Measurements from ENCODE around the gene LMO7. TPM values are rescaled to one million over a fixed set of nuclear protein-coding genes. Genes with fewer than 3 reads are reported as not detected.

LMO7 gene
- total RNA-seq, 1 donor from 2014 or later, result 6.8 TPM

DNA sequence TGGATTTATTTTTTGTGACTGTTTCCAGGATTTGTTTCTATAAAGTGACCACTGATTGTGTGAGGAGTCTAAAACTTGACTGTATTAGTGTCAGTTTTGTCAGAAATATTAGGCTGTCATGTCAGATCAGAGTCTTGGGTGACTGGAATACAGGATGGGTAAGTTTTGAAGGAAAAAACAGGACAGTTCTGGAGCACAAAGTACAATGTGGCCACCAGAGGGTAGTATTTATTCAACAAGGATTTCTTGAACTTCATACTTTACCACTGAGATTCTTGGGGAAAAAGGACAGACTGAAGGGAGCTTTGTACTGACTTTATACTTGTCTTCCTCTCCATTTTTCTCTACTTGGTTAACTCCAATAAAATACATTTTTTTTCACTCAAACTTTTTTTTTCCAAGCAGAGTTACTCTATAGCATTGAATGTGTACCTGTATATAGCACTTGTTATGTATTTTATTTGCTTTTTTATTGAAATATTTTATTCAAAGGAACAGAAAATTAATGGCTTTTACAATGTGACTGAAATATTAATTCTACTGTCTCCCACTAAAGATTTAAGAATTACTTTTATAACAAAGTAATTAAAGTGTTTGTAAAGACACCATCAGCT is 51.1 kb downstream of the LMO7 start:
- Histone ChIP-seq H3F3A (ENCODE audit: low read depth) (no peaks in the 10 kb centered on the region), H3K4me1 (no peaks in the 10 kb centered on the region), H2AFZ (replicated peaks) (no peak overlapping the region), H3K4me3 (no peak overlapping the region), H4K20me1 (ENCODE audit: low read depth) (no peaks in the 10 kb centered on the region), H3K27ac (no peak overlapping the region), H3K27me3 (no peaks in the 10 kb centered on the region), H3K9me3 (ENCODE audit: low read depth) (no peaks in the 10 kb centered on the region), H3K4me2 (no peak overlapping the region), H3K36me3 (no peaks in the 10 kb centered on the region), H3K79me2 (ENCODE audit: low read depth) (no peaks in the 10 kb centered on the region), H3K9ac (no peak overlapping the region)
- DNase-seq (ENCODE audit: low spot score), result peak; percentile 28
- TF ChIP-seq EZH2phosphoT487 (IDR thresholded peaks at IDR 0.05), result no peak
- TF ChIP-seq, protein P1, sequence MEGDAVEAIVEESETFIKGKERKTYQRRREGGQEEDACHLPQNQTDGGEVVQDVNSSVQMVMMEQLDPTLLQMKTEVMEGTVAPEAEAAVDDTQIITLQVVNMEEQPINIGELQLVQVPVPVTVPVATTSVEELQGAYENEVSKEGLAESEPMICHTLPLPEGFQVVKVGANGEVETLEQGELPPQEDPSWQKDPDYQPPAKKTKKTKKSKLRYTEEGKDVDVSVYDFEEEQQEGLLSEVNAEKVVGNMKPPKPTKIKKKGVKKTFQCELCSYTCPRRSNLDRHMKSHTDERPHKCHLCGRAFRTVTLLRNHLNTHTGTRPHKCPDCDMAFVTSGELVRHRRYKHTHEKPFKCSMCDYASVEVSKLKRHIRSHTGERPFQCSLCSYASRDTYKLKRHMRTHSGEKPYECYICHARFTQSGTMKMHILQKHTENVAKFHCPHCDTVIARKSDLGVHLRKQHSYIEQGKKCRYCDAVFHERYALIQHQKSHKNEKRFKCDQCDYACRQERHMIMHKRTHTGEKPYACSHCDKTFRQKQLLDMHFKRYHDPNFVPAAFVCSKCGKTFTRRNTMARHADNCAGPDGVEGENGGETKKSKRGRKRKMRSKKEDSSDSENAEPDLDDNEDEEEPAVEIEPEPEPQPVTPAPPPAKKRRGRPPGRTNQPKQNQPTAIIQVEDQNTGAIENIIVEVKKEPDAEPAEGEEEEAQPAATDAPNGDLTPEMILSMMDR (IDR thresholded peaks at IDR 0.05), result peak; percentile 55
- TF ChIP-seq EZH2 (IDR thresholded peaks at IDR 0.05), result no peak
- Mint-ChIP-seq H3K4me3 (no peak overlapping the region), H3K27me3 (ENCODE audit: insufficient read depth, low read depth) (no peaks in the 10 kb centered on the region), H3K4me1 (no peaks in the 10 kb centered on the region), H3K36me3 (no peaks in the 10 kb centered on the region), H3K27ac (no peak overlapping the region), H3K9me3 (no peaks in the 10 kb centered on the region)

DNA sequence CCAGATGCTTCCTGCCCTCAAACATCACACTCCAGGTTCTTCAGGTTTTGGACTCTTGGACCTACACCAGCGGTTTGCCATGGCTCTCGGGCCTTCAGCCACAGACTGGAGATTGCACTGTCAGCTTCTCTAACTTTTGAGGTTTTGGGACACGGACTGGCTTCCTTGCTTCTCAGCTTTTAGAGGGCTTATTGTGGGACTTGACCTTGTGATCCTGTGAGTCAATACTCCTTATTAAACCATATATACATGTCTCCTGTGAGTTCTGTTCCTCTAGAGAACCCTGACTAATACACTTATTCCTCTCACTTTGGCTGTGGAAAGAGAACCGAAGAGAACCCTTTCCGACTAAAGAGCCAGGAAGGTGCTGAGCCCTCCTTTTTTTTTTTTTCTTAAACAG is 53.6 kb downstream of the LMO7 start:
- H3K4me1 Mint-ChIP-seq, result no peaks in the 10 kb centered on the region
- Histone ChIP-seq H3K27me3 (no peaks in the 10 kb centered on the region), H3K4me3 (no peak overlapping the region), H3K9ac (no peak overlapping the region), H2AFZ (replicated peaks) (no peak overlapping the region), H3K36me3 (no peaks in the 10 kb centered on the region), H3K79me2 (ENCODE audit: low read depth) (no peaks in the 10 kb centered on the region), H3K27ac (no peak overlapping the region), H4K20me1 (ENCODE audit: low read depth) (no peaks in the 10 kb centered on the region), H3F3A (ENCODE audit: low read depth) (no peaks in the 10 kb centered on the region), H3K4me1 (no peaks in the 10 kb centered on the region), H3K4me2 (no peak overlapping the region), H3K9me3 (ENCODE audit: low read depth) (no peaks in the 10 kb centered on the region)
- H3K9me3 Mint-ChIP-seq, result no peaks in the 10 kb centered on the region
- H3K27me3 Mint-ChIP-seq (ENCODE audit: insufficient read depth, low read depth), result peaks cover 2% of the 10 kb centered on the region
- H3K4me3 Mint-ChIP-seq, result no peak overlapping the region
- no peak for TF ChIP-seq EZH2phosphoT487 (IDR thresholded peaks at IDR 0.05)
- TF ChIP-seq, protein P1 (IDR thresholded peaks at IDR 0.05), result no peak
- TF ChIP-seq EZH2 (IDR thresholded peaks at IDR 0.05), result no peak
- H3K36me3 Mint-ChIP-seq, result no peaks in the 10 kb centered on the region
- no peak for DNase-seq (ENCODE audit: low spot score)
- H3K27ac Mint-ChIP-seq, result no peak overlapping the region

DNA sequence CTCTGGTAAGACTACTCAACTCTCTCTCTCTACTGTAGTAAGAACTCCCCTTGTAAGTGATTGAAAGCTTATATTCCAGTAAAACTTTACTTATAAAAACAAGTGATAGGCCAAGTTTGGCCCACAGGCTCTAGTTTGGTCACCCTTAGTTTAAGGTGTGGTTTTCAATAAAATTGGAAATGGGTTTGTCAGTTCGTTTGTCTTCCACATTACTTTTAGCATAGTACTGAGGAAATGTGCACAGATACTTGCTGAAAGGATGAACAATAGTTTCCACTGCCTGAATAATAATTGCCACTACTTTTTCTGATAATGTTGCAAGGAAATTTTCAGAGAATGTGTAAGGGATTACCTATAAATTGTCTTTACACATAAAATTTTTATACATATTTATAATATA is 54.5 kb downstream of the LMO7 start:
- Histone ChIP-seq H2AFZ (replicated peaks) (no peak overlapping the region), H3K9me3 (ENCODE audit: low read depth) (no peaks in the 10 kb centered on the region), H3K4me3 (no peak overlapping the region), H3K9ac (no peak overlapping the region), H3K4me1 (no peaks in the 10 kb centered on the region), H3K27ac (no peak overlapping the region), H3K36me3 (no peaks in the 10 kb centered on the region), H3F3A (ENCODE audit: low read depth) (no peaks in the 10 kb centered on the region), H3K79me2 (ENCODE audit: low read depth) (no peaks in the 10 kb centered on the region), H3K4me2 (no peak overlapping the region), H3K27me3 (no peaks in the 10 kb centered on the region), H4K20me1 (ENCODE audit: low read depth) (no peaks in the 10 kb centered on the region)
- H3K36me3 Mint-ChIP-seq, result no peaks in the 10 kb centered on the region
- H3K27me3 Mint-ChIP-seq (ENCODE audit: insufficient read depth, low read depth), result peaks cover 2% of the 10 kb centered on the region
- H3K4me1 Mint-ChIP-seq, result no peaks in the 10 kb centered on the region
- no peaks in the 10 kb centered on the region for H3K9me3 Mint-ChIP-seq
- H3K4me3 Mint-ChIP-seq, result no peak overlapping the region
- TF ChIP-seq EZH2phosphoT487 (IDR thresholded peaks at IDR 0.05) (no peak), EZH2 (IDR thresholded peaks at IDR 0.05) (no peak)
- TF ChIP-seq, protein P1 (IDR thresholded peaks at IDR 0.05), result no peak
- no peak for DNase-seq (ENCODE audit: low spot score)
- H3K27ac Mint-ChIP-seq, result no peak overlapping the region
